ENCODE data around the gene SSC5D. TPM values are rescaled to one million over a fixed set of nuclear protein-coding genes. Genes with fewer than 3 reads are reported as not detected.

The SSC5D gene
- total RNA-seq, 1 experiment from 2014 or later: 3.2 TPM

DNA sequence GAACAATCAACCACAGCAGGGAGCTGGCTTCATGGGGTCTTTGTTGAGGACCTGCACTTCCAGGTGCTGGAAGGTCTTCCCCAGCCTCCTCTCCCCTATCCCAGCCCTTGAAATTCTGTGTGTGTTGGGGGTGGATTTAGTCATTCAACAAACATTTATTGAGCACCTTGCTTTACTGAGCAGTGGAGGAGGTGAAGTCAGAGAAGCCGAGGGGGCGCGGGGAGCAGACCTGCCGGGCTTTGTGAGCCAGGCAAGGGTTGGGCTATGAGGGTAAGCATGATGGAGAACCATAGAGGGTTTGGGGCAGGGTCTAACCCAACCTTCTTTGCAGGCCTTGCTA lies 20.2 kb upstream of the SSC5D start:
- Histone ChIP-seq H3K4ac (ENCODE audit: low read depth, low read length) (no peak overlapping the region), H3K27ac (ENCODE audit: insufficient read length, low read depth, low read length) (no peak overlapping the region), H3K18ac (ENCODE audit: insufficient read length, low read depth, low read length) (no peak overlapping the region), H3K23ac (ENCODE audit: insufficient read length, low read depth, low read length) (no peak overlapping the region), H4K5ac (ENCODE audit: insufficient read length, low read depth, low read length) (no peak overlapping the region), H2AK5ac (ENCODE audit: insufficient read length, low read length) (no peak overlapping the region), H3K9me3 (ENCODE audit: control insufficient read depth, low read depth, low read length) (no peaks in the 10 kb centered on the region), H3K23me2 (ENCODE audit: insufficient read length, low read depth, low read length, poor library complexity, severe bottlenecking) (no peaks in the 10 kb centered on the region), H3K27me3 (ENCODE audit: insufficient read depth, low read length) (no peaks in the 10 kb centered on the region), H3K14ac (ENCODE audit: insufficient read depth, low read length) (no peak overlapping the region), H2BK20ac (ENCODE audit: low read depth, low read length, poor library complexity, severe bottlenecking) (no peak overlapping the region), H3K4me2 (ENCODE audit: insufficient read depth, insufficient read length, low read length) (no peak overlapping the region), H4K8ac (replicated peaks; ENCODE audit: insufficient read length, low read depth, low read length) (no peak overlapping the region), H2BK120ac (ENCODE audit: low read depth, low read length, poor library complexity, severe bottlenecking) (no peak overlapping the region), H4K20me1 (ENCODE audit: control insufficient read depth, insufficient read depth, insufficient read length) (no peaks in the 10 kb centered on the region), H3T11ph (ENCODE audit: low read length) (no peak overlapping the region), H3K4me1 (ENCODE audit: insufficient read depth, low read length) (no peaks in the 10 kb centered on the region; the same call in 1 of the 2 replicates), H2BK5ac (ENCODE audit: insufficient read length, low read length) (no peak overlapping the region), H4K91ac (ENCODE audit: insufficient read length, low read depth, low read length) (no peak overlapping the region), H2AFZ (ENCODE audit: low read length) (no peak overlapping the region), H2BK15ac (ENCODE audit: low read depth, low read length) (no peak overlapping the region), H3K79me1 (ENCODE audit: insufficient read depth, low read depth, low read length, poor library complexity, severe bottlenecking) (no peaks in the 10 kb centered on the region), H3K79me2 (ENCODE audit: insufficient read depth, low read length) (no peaks in the 10 kb centered on the region), H2BK12ac (ENCODE audit: insufficient read length, low read depth, low read length) (no peak overlapping the region), H3K9ac (ENCODE audit: extremely low read depth, insufficient read length, low read length) (no peak overlapping the region), H3K56ac (ENCODE audit: insufficient read length, low read depth, low read length) (no peak overlapping the region)
- Mint-ChIP-seq H3K36me3 (ENCODE audit: insufficient read depth in 1 of 3, low read depth in 3 of 3) (no peaks in the 10 kb centered on the region), H3K4me3 (no peak overlapping the region; a peak in 1 of 5 replicates), H3K27ac (no peak overlapping the region), H3K27me3 (ENCODE audit: low read depth) (peaks cover 13% of the 10 kb centered on the region), H3K4me1 (peaks cover 14 to 15% of the 10 kb centered on the region in 2 experiments), H3K9me3 (no peaks in the 10 kb centered on the region; a peak in 1 of 5 replicates)
- TF ChIP-seq, protein P1, sequence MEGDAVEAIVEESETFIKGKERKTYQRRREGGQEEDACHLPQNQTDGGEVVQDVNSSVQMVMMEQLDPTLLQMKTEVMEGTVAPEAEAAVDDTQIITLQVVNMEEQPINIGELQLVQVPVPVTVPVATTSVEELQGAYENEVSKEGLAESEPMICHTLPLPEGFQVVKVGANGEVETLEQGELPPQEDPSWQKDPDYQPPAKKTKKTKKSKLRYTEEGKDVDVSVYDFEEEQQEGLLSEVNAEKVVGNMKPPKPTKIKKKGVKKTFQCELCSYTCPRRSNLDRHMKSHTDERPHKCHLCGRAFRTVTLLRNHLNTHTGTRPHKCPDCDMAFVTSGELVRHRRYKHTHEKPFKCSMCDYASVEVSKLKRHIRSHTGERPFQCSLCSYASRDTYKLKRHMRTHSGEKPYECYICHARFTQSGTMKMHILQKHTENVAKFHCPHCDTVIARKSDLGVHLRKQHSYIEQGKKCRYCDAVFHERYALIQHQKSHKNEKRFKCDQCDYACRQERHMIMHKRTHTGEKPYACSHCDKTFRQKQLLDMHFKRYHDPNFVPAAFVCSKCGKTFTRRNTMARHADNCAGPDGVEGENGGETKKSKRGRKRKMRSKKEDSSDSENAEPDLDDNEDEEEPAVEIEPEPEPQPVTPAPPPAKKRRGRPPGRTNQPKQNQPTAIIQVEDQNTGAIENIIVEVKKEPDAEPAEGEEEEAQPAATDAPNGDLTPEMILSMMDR (conservative IDR thresholded peaks at IDR 0.05): no peak; the same call in 2 of the 3 replicates
- no peak for DNase-seq
- no CpG with 5 or more reads among the region's 4 CpGs for WGBS (ENCODE audit: extremely low coverage, insufficient read length, low lambda C conversion rate)

Measured in H9 (cell line).